Muscle of arm (tissue), 14 donors: Measurements from ENCODE around the gene TBC1D16. TPM values are rescaled to one million over a fixed set of nuclear protein-coding genes. Genes with fewer than 3 reads are reported as not detected.
A peak's percentile ranks its signal among the peaks of the same experiment; 100 is the strongest.

Experiments
- DNase-seq: peaks from one replicate; pipeline ENCODE4 v3.0.0-alpha.2; 2013
- long read RNA-seq, 11 donors: transcript quantifications; one replicate each; lab custom pipeline, GENCODE V29; 2026
- polyA plus RNA-seq, 12 donors: library from polyadenylated mRNA; unstranded; fragments of 120-200 nt; gene quantifications; one replicate each; pipeline ENCODE4 v1.2.1, GENCODE V29; 2013; ENCODE audit not compliant: insufficient read length in 12 of 12

The TBC1D16 gene, protein sequence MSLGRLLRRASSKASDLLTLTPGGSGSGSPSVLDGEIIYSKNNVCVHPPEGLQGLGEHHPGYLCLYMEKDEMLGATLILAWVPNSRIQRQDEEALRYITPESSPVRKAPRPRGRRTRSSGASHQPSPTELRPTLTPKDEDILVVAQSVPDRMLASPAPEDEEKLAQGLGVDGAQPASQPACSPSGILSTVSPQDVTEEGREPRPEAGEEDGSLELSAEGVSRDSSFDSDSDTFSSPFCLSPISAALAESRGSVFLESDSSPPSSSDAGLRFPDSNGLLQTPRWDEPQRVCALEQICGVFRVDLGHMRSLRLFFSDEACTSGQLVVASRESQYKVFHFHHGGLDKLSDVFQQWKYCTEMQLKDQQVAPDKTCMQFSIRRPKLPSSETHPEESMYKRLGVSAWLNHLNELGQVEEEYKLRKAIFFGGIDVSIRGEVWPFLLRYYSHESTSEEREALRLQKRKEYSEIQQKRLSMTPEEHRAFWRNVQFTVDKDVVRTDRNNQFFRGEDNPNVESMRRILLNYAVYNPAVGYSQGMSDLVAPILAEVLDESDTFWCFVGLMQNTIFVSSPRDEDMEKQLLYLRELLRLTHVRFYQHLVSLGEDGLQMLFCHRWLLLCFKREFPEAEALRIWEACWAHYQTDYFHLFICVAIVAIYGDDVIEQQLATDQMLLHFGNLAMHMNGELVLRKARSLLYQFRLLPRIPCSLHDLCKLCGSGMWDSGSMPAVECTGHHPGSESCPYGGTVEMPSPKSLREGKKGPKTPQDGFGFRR
- 10 to 100 TPM in 11 of 12 donors, not detected in 1; 24.9 to 35.8 (median 27.8) TPM for polyA plus RNA-seq
- long read RNA-seq, donor 1 = 0 reads
- long read RNA-seq, donor 2 = 0 reads
- long read RNA-seq, donor 3, full-length matches to known transcripts = 1 of 10 reads
- long read RNA-seq, donor 3, partial matches to known transcripts = 9 of 10 reads
- long read RNA-seq, donor 3, other reads (novel, unspliced or antisense) = 0 of 10 reads
- long read RNA-seq, donor 4, partial matches to known transcripts = 7 of 7 reads
- long read RNA-seq, donor 4, other reads (novel, unspliced or antisense) = 0 of 7 reads
- long read RNA-seq, donor 5, partial matches to known transcripts = 6 of 6 reads
- long read RNA-seq, donor 5, other reads (novel, unspliced or antisense) = 0 of 6 reads
- long read RNA-seq, donor 6 = 0 reads
- long read RNA-seq, donor 7, full-length matches to known transcripts = 1 of 1 reads
- long read RNA-seq, donor 7, partial matches to known transcripts = 0 of 1 reads
- long read RNA-seq, donor 7, other reads (novel, unspliced or antisense) = 0 of 1 reads
- long read RNA-seq, donor 8 = 0 reads
- long read RNA-seq, donor 9, partial matches to known transcripts = 8 of 8 reads
- long read RNA-seq, donor 9, other reads (novel, unspliced or antisense) = 0 of 8 reads
- long read RNA-seq, donor 10, full-length matches to known transcripts = 1 of 14 reads
- long read RNA-seq, donor 10, partial matches to known transcripts = 13 of 14 reads
- long read RNA-seq, donor 10, other reads (novel, unspliced or antisense) = 0 of 14 reads
- long read RNA-seq, donor 11, full-length matches to known transcripts = 1 of 1 reads
- long read RNA-seq, donor 11, partial matches to known transcripts = 0 of 1 reads
- long read RNA-seq, donor 11, other reads (novel, unspliced or antisense) = 0 of 1 reads

DNA sequence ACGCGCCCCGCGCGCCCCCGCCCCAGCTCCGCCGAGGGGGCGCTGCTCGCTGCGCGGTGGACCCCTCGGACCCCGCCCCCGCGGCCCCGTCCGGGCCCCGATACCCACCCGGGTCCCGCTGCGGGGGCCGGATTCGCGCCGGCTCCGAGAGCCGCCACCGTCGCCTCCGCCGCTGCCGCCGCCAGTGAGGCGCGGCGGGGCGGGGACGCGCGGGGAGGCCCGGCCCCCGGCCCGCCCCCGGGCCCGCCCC, at the start of gene TBC1D16:
TBC1D16 (minus strand) TSS at position 186 of the 250 bp plus-strand sequence. CDS start 22,325 bp downstream, outside the sequence.
- no peak for DNase-seq

DNA sequence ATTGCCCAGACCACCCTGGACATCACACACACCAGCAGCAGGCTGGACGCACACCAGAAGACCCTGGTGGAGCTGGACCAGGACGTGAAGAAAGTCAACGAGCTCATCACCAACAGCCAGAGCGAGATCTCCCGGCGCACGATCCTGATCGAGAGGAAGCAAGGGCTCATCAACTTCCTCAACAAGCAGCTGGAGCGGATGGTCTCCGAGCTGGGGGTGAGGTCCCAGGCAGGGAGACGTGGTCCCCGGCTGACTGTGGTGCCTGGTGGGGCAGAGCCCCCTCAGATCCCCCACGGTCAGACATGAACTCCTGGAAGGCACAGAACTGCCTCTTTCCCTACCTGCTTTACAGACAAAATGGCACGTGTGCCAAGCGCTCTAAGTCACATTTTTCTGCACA, 49.1 kb upstream of the TBC1D16 start:
- DNase-seq = no peak

DNA sequence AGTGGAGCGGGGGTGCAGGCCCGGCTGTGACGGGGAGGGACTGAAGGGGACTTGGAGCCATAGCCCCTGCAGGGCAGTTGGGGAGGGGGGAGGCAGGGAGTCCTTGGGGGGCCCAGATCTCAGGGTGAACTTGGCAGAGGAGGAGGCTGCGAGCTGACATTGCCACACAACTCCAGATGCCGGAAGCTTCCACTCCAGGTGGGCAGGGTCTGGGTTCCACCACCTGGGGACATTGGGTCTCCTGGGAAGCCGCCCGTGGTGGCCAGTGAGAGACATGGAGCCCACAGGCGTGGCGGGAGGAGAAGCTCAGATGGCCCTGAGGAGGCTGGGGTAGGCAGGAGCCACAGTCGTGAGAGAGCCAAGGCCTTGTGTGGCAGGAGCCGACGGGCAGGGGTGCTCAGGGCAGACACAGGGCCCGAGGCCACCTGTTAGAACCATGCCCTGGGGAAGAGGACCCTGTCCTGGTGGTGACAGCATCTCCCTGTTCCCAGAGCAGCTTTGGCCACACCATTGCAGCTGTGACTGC, 47.5 kb upstream of the TBC1D16 start:
- DNase-seq = no peak

DNA sequence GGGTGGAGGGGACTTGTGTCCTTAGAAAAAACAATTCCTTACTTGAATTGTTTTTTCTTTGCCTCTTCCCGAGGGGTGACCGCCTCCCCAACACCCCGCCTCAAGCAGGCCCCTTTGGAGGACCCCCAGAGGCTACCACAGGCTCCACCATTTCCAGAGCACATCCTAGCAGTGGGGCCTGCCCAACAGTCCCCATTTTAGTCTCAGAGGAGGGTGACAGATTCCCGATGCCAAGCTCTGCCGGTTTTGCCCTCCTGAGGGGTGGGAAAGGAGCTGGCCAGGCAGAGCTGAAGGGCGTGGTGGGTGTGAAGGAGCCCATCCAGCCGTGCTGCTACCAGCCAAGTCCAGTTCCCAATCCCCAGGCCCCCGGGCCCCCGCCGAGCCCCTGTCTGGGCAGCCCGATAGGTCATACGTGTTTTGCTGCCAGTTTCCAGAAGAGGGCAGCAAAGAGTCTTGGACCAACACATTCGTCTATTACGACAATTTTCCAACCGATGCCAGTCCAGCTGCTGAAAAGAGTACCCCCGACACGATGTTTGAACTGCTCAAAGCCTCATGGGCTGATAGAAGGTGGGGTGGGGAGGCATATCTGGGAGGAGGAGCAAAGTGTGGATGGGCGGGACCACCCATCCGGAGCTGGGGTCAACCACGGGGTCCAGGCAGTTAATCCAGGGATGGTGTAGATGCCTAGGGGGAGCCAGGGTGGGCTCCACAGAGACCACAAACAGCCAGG, 46.9 kb upstream of the TBC1D16 start:
- DNase-seq = peak; percentile 73

DNA sequence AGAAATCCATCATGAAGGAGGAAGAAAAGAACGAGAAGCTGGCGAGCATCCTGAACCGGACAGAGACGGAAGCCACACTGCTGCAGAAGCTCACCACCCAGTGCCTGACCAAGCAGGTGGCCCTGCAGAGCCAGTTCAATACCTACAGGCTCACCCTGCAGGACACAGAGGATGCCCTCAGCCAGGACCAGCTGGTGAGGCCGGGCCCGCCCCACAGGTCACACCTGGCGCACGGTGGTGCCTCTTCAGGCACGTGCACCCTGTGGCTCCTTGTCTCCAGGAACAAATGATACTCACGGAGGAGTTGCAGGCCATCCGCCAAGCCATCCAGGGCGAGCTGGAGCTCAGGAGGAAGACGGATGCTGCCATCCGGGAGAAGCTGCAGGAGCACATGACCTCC, 45.9 kb upstream of the TBC1D16 start:
- DNase-seq = no peak

DNA sequence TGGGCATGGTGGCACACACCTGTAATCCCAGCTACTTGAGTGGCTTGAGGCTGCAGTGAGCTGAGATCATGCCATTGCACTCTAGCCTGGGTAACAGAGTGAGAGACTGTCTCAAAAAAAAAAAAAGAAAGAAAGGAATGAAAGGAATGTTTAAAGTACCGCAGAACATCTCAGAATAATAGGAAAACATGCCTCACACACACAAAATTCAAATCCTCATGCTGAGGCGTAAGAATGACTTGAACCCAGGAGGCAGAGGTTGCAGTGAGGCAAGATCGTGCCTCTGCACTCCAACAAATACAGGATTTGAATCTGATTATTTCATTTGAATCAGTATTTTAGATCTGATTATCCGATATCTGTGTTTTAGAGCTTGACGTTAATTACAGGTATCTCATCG, 44.4 kb upstream of the TBC1D16 start:
- DNase-seq = no peak

DNA sequence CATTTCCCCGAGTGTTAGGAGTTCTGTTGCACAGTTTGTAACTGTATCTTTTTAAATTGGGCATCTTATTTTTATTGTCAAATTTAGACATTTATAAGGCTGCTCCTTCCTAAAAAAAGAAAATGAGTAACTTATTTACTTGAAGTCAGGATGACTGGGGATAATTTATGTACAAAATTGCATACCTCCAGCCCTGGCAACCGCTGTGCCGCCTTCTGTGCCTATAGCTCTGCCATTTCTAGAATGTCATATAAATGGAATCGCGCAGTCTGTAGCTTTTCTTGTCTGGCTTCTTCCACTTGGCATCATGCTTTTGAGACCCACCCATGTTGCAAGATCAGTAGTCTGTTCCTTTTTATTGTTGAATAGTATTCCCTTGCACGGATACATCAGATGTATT, 36.7 kb upstream of the TBC1D16 start:
- no peak for DNase-seq

DNA sequence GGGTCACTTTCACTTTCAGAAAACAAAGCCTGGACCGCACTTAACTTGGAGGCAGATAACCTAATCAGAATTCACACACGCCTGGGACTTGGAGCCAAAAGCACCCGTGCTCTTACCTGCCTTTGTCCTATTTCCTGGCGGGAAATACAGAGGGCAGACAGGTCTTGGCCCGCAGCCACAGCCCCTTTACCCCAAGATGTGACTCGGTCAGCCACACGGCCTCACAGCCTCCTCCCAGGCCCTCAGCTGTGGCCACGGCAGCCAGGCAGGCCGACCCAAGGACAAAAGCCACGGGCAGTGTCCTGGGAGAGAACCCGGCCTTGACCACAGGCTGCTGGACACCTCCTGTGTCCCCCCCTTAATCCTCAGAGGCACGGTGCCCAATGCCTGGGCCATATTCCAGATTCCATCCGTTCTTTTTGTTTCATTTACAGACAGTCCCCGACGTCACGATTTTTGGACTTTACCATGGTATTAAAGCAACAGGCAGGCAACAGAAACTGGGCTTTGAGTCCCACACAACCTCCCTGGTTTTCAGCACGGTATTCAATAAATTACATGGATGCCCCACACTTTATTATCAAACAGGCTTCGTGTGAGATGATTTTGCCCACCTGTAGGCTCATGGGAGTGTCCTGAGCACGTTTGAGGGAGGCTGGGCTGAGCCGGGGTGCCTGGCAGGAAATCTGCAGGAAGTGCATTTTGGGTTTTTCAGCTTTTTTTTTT, 35.6 kb upstream of the TBC1D16 start:
- peak; percentile 50 for DNase-seq

DNA sequence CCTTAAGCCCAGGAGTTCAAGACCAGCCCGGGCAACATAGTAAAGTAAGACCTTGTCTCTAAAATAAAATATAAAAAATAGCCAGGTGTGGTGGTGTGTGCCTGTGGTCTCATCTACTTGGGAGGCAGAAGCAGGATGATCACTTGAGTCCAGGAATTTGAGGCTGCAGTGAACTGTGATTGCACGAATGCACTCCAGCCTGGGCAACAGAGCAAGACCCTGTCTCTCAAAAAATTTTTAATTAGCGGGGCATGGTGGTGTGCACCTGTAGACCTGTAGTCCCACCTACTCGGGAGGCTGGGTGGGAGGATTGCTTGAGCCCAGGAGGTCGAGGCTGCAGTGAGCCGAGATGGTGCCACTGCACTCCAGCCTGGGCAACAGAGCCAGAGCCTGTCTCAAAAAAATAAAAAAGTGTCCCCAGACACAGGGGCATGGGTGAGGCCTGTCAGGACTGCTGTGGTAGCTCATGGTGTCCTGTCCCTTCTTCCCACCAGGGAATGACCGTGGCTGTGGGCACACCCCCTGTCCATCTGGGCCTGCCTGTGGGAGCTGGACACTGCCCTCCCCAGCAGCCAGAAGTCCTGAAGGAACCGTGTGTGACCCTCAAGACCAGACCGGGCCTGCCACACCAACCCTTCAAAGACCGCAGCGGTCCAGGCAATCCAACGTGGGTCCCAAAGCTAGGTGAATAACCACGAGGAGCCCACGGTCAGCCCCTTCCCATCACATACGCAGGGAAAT, 34.9 kb upstream of the TBC1D16 start:
- DNase-seq = no peak

DNA sequence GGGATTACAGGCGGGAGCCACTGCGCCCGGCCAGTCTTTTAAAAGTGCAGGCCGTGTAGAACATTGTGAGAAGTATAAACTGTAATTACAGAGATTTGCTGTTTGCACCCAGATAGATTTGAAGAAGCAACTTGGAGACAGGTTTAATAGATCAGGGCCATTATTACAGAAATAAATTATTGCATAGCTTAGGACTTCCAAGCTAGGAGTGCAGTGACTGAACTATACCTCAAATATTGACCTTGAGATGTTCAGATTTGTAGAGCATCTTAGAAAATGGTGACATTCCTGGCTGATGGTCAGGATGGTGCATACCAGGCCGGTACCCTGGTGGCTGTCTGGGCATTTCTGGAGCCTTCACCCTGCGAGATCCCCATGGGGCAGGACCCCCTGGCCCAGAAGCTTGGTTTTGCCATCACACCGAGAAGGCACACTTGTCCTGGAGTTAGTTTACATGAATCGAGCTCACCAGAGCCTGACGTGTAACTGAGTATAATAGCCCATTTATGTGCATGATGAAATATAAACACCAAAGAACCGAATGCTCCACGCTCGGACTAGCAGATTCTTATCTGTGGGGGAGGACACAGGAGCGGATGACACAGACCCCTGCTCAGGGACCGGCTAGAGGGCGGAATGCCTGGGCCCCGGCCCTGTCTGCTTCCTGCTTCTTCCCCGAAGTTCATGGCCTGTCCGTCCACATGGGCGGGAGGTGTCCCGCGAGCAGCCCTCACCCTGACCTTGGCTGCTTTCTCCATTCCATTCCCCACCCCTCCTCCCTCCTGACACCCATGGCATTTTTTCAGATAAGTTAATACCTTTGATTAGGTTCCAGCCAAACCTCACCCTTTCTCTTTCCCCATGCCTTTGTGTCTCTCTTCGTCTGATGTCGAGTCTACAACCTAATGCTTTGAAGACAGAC, 32.9 kb upstream of the TBC1D16 start:
- DNase-seq = no peak

DNA sequence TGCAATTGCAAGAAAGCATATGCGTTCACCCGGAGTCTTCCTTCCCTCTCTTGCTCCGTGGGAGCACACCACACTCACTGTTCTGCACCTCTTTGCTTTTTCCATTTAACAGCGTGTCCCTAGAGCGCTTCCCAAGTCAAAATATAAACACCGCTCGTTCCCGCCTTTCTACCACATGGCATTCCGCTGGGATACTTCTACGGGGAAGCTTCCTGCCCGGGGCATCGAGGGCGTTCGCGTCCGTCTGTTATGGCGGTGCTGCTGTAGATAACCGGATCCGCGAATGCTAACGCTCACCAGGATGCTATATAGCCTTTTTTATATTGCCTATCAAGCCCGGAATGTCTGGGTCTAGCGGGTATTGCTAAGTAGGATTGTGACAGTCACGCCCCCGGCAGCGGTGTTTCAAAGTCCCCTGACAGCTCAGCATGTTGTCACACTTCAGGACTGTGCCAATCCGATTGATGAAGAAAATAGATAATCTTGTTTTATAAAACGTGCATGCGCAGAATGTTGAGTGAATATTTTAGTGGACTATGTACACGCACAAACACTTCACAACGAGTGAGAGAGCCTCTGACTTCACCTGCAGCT, 31.8 kb upstream of the TBC1D16 start:
- DNase-seq = no peak

DNA sequence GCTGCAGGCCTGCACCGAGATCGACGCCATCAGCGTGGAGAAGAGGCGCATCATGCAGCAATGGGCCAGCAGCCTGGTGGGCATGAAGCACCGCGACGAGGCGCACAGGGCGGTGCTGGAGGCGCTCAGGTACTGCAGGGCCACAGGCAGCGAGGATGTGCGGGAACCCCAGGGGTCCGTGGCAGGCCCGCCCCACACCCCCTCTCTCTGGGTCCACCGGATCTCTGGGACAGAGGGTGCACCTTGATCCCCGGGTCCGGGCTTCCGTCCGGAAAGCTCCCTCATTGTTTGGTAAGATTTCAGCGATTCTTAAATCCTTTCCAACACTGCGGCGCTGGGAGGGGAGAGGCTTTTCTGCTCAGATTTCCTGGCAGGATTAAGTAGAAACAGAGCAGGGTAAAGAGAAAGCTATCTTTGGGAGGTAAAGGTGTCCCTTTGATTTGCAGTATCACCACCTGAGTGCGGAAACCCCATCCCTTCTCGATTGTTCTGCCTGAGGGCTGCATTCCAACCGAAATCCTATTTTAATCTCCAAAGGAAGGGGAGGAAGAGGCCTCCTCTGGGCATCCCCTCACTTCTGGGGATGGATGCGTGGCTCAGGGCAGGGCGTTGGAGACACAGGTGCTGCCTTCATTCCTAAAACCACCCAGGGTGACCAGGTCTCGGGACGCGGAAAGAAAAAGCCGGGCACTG, 30.0 kb upstream of the TBC1D16 start:
- DNase-seq = no peak

DNA sequence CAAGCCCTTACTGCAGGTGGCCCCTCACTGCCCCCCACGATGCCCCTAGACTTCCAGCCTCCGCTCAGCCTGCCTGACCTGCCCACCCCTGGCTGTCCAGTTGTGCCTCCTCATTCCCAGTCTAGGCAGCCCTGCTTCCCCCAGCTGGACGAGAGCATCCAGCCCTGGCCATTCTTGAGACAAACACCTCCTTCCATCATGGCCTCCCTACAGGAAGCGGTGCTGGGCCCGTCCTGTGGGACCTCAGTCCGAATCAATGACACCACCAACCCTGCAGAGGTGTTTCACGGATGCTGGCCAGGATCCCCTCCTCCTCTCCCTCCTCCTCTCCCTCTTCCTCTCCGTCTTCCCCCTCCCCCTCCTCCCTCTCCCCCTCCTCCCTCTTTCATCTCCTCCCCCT, 29.0 kb upstream of the TBC1D16 start:
- DNase-seq = no peak

DNA sequence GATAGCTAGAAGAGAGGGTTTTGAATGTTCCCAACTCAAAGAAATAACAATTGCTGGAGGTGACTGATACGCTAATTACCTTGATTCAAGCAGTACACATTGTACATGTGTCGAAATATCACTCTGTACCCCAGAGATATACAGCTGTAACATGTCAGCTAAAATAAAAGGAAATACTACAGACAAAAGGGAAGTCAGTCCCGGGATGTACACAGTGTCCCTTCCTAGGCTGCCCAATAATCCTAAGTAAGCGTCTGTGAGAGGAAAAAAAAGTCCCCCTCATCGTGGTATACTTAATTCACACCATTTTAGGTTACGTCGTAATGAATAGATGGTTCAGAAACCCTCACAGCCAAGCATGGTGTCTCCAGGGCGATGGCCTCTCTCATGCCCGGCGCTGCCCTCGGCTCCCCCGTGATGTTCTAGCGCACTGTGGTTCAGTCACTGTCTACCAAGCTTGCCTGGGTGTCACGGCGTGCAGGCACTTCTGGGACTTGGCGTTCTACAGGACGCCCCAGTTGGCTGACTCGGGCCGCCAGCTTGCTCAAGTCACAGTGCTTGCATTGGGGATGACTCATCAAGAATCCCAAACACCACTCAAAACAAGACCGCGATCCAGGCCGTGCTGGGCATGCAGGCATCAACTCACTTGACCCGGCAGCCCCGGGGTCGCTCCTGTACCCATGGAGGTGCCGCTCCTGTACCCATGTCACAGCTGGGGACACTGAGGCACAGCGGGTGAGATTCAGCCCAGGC, 28.3 kb upstream of the TBC1D16 start:
- DNase-seq = no peak

DNA sequence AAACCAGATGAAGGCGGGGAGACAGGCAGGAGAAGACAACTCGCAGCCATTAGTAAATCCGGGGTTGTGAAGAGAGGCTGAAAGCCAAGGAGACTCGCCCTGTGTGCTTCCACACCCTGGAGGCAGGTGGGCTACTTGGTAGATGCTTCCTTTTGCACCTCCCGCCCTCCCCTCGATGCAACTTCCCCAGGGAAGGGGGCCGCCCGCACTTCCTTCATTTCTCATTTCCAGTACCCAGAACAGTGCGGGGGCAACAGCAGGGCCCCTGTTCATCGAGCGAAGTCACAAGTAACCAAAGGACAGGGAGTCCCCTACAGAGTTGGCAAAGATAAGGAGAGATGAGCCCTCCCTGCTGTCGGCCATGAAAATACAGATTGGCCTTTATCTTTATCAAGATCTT, 25.7 kb upstream of the TBC1D16 start:
- no peak for DNase-seq

DNA sequence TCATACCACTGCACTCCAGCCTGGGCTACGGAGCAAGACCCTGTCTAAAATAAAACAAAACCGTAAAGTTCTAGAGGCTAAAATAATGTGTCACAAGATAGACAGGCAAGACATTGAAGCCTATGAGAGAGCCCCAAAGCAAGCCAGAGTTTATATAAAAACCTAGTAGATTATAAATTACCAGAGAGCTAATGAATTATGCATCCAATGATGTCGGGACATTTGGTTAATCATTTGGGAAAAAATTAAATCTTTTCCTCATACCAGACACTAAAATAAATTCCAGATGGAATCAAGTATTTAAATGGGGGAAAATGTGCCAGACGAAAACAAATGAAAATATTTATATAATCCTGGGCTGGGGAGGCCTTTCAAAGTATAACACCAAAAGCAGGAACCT, 25.0 kb upstream of the TBC1D16 start:
- DNase-seq = no peak
